Activated CD4-positive, alpha-beta T cell treated with anti-CD3 and anti-CD28 coated beads, Interleukin-2, amount 10 ng/mL, durations not matched to agents 24 days and 14 days (primary cell): ENCODE measurements around the gene PON1. TPM values are rescaled to one million over a fixed set of nuclear protein-coding genes. Genes with fewer than 3 reads are reported as not detected.

Experiments used
- DNase-seq: peaks from one replicate; pipeline ENCODE4 v3.0.0; 2022
- H3K27ac Mint-ChIP-seq: one replicate; pipeline ENCODE4 v1.8.0; 2022; ENCODE audit warnings: mild to moderate bottlenecking, mixed read lengths
- H3K27me3 Mint-ChIP-seq: one replicate; pipeline ENCODE4 v1.8.0; 2022; ENCODE audit warnings: mixed read lengths
- H3K36me3 Mint-ChIP-seq: one replicate; pipeline ENCODE4 v1.8.0; 2022; ENCODE audit warnings: low read depth, mild to moderate bottlenecking, mixed read lengths
- H3K4me1 Mint-ChIP-seq: one replicate; pipeline ENCODE4 v1.8.0; 2021; ENCODE audit warnings: mixed read lengths
- H3K4me3 Mint-ChIP-seq: one replicate; pipeline ENCODE4 v1.8.0; 2022; ENCODE audit warnings: mild to moderate bottlenecking, moderate library complexity, mixed read lengths
- H3K9me3 Mint-ChIP-seq: one replicate; pipeline ENCODE4 v1.8.0; 2021; ENCODE audit warnings: mixed read lengths
- intact Hi-C: fragments of 100-400 bp; cut with micrococcal nuclease; formaldehyde crosslinking; loops from one replicate; pipeline ENCODE4 v1.15.1; 2023
- total RNA-seq: library from RNA; stranded (reverse); gene quantifications from 2 replicates; pipeline ENCODE4 v1.2.3, GENCODE V29; 2022

PON1 gene
- not detected in 2 replicates for total RNA-seq

DNA sequence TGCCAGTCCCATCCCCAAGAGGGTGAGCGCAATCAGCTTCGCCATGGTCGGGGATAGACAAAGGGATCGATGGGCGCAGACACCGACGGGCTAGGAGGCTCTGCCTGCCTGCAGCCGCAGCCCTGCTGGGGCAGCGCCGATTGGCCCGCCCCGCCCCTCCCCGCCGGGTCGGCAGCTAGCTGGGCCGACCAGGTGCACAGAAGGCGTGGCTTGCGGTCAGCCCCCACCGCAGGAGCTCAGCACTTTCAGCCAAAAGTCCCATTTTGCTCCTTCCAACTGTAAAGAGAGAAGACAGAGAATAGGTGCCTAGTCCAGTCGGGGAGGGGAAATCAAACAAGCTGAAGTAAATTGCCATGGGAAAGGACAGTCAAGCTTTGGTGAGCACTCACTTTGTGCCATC, at the start of gene PON1:
Gene PON1 (minus strand): TSS at position 102 of the 400 bp plus-strand sequence. CDS start 57 bp downstream, at position 45.
- H3K9me3 Mint-ChIP-seq, result peaks cover 24% of the 10 kb centered on the region
- H3K4me1 Mint-ChIP-seq, result peaks cover 3% of the 10 kb centered on the region
- H3K36me3 Mint-ChIP-seq, result no peaks in the 10 kb centered on the region
- peak within 1 kb of the TSS; percentile 26 for H3K4me3 Mint-ChIP-seq
- peak; percentile 64 for DNase-seq
- peaks cover 12% of the 10 kb centered on the region for H3K27me3 Mint-ChIP-seq
- intact Hi-C loops, result no loop called here
- no peak within 1 kb of the TSS for H3K27ac Mint-ChIP-seq

DNA sequence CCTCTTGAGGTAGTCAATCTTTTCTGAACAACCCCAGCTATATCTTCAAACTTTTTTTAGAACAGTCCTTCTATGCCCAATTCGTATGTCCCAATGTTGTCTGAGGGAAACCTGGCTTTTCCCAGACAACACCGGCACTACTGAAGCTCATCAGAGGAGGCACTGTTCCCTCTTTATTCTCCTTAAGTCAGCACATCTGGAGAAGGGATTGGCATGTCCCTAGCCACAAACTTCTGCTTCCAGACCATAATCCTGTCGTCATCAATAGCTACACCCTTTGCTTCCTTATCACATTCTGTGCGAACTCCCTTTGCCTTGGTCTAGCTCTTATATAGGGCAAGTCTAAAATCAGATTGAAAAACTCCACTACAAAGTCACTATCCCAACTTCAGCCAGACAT, 49.0 kb upstream of the PON1 start:
- Mint-ChIP-seq H3K27ac (no peak overlapping the region), H3K4me3 (no peak overlapping the region), H3K4me1 (no peaks in the 10 kb centered on the region), H3K27me3 (peaks cover under 1% of the 10 kb centered on the region), H3K9me3 (peaks cover 5% of the 10 kb centered on the region), H3K36me3 (no peaks in the 10 kb centered on the region)
- intact Hi-C loops, result no loop called here
- no peak for DNase-seq

DNA sequence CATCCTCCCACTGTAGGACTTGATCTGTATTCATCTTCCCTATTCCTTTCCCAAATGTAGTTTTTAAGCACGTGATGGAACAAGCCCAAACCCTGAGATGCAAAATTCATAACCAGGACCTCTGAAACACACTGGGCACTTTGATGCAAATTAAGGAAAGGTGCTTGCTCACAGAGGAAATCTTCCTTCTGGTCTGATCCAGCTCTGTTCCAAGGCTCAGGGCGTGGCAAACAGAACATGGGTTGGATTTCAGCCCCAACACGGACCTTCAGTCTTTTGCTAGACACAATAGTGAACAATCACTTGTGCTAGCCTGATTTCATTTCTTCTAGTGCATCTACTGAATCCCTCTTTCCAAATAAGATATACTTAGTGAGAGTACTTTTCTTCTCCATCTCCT, 43.9 kb upstream of the PON1 start:
- Mint-ChIP-seq H3K4me1 (no peaks in the 10 kb centered on the region), H3K9me3 (peaks cover 2% of the 10 kb centered on the region), H3K27me3 (peaks cover 3% of the 10 kb centered on the region), H3K4me3 (no peak overlapping the region), H3K27ac (no peak overlapping the region), H3K36me3 (no peaks in the 10 kb centered on the region)
- DNase-seq, result no peak
- intact Hi-C loops, result no loop called here

DNA sequence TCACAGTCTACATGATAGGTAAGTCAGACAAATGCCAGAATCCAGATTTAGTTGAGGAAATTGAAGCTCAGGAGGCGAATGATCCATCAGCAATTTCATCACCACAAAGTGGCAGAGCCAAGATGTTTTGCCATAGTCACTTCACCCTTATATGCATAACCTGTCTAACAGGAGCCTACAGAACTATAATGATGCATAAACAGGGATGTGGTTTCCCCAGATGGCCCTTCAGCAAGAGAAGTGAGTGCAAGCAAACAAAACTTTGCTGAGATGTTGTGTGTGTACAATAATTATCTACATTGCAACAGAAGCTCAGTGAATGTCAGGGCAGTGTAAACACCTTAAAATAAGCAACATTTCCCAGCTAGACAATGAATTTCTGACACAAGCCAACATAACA, 43.3 kb upstream of the PON1 start:
- H3K9me3 Mint-ChIP-seq, result peaks cover 2% of the 10 kb centered on the region
- no peaks in the 10 kb centered on the region for H3K36me3 Mint-ChIP-seq
- H3K27me3 Mint-ChIP-seq, result peaks cover 3% of the 10 kb centered on the region
- H3K4me1 Mint-ChIP-seq, result no peaks in the 10 kb centered on the region
- H3K27ac Mint-ChIP-seq, result no peak overlapping the region
- no peak overlapping the region for H3K4me3 Mint-ChIP-seq
- DNase-seq, result no peak
- intact Hi-C loops, result no loop called here

DNA sequence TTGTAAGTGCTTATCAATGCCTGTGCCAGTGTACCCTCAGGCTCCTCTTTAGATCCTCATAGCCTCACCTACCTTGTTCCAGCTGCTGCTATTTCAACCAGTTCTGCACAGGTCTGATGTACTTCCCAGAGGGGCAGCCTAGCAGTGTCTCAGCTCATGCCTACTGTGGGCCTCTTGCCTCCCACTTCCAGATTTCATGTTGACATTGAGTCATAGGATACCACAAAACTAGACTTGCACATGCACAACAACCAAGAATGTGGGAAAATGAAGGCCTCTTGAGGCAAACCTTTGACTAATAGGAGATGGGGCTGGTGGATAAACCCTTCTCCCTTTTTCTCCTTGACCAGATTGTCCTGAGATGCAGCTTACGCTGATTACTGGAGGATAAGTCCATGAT, 40.8 kb upstream of the PON1 start:
- no peak overlapping the region for H3K27ac Mint-ChIP-seq
- no peak for DNase-seq
- H3K9me3 Mint-ChIP-seq, result peaks cover 2% of the 10 kb centered on the region
- no peak overlapping the region for H3K4me3 Mint-ChIP-seq
- intact Hi-C loops, result no loop called here
- H3K4me1 Mint-ChIP-seq, result no peaks in the 10 kb centered on the region
- H3K27me3 Mint-ChIP-seq, result peaks cover 3% of the 10 kb centered on the region
- no peaks in the 10 kb centered on the region for H3K36me3 Mint-ChIP-seq

DNA sequence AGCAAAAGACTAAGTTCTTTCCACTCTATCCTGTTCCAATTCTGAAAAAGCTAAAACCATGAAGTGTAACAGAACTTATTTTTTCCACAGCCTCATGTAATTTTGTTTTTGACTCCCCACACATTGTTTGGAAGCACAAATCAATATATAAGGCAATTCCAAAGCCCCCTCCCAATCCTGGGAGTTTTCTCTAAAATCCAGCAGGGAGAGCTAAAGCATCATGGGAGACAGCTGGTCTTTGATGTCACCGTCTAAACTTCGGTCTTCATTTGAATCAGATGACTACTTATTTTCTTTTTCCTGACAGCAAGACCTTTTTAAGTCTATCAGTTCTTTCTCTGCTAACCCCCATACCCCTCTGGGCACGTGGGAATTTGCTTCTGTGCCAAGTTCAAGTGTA, 33.3 kb upstream of the PON1 start:
- Mint-ChIP-seq H3K27ac (no peak overlapping the region), H3K4me1 (no peaks in the 10 kb centered on the region), H3K27me3 (no peaks in the 10 kb centered on the region), H3K36me3 (no peaks in the 10 kb centered on the region), H3K4me3 (no peak overlapping the region), H3K9me3 (no peaks in the 10 kb centered on the region)
- DNase-seq, result no peak
- intact Hi-C loops, result no loop called here

DNA sequence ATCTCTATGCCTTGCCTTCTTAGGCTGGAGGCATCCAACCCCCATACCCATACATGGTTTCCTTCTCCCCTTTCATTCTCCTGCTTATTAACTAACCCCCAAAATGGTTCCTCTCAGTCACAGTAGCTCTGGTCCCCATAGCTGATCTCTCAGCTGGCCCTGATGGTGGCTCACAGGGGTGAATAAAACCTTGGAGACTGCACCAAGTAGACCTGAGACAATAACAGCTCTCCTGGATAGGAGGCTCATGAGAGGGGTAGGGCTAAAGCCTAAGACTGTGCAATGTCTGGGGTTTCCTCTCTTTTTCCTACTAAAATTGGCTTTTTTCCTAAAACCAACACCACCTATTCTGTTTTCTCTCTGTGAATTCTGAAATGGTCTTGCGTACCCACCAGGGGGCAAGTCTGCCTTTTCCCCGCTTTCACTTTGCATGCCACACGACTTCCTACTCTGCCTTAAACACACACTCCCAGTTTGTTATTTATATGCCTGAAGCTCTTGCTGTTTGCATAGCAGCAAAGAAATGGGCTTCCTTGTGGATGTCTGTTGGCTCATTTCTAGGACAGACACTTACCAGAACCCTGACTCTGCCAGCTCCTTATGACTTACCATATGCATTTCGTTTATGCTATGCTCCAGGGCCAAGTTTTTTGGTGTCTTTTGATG, 18.4 kb upstream of the PON1 start:
- Mint-ChIP-seq H3K27ac (no peak overlapping the region), H3K9me3 (no peaks in the 10 kb centered on the region), H3K27me3 (no peaks in the 10 kb centered on the region), H3K36me3 (no peaks in the 10 kb centered on the region), H3K4me3 (no peak overlapping the region), H3K4me1 (no peaks in the 10 kb centered on the region)
- intact Hi-C loops, result no loop called here
- DNase-seq, result no peak

DNA sequence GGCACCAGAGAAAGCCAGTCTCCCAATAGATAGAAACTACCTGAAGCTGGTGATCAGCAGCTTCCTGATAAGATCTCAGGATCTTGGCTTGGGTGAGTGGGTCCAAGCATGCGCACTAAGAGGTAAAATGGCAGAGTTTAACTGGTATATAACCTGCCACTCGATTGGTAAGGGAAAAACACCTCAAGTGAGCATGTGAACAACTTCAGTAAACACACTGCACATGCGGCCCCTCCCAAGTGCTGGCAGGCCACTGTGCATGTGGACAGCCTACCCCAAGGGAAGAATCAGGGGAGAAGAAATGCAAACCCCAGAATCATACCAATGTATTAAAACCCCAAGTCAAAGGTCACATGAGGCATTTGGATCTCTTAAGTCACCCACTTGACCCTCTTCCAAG, 17.7 kb upstream of the PON1 start:
- H3K27me3 Mint-ChIP-seq, result no peaks in the 10 kb centered on the region
- no peaks in the 10 kb centered on the region for H3K36me3 Mint-ChIP-seq
- intact Hi-C loops, result no loop called here
- H3K27ac Mint-ChIP-seq, result no peak overlapping the region
- H3K4me3 Mint-ChIP-seq, result no peak overlapping the region
- H3K9me3 Mint-ChIP-seq, result no peaks in the 10 kb centered on the region
- H3K4me1 Mint-ChIP-seq, result no peaks in the 10 kb centered on the region
- no peak for DNase-seq

DNA sequence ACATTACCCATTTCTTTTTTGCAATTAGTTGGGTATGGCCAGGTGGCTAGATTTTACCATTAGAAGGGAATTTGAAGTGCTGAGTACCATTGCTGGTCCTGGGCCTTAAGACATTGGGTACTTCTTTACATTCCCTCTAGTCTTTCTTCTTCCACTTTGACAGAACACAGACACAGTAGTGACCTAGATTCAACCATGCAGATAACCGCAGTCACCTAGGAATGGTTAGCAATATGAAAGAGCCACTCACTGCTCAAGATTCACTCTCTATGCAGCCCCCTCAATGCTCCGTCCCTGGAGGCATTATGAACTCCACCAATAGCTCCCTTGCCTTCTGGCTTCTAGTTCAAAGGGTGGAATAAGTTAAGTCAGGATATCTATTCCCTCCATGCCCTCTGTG, 16.2 kb upstream of the PON1 start:
- H3K4me3 Mint-ChIP-seq, result no peak overlapping the region
- intact Hi-C loops, result no loop called here
- H3K9me3 Mint-ChIP-seq, result no peaks in the 10 kb centered on the region
- no peak overlapping the region for H3K27ac Mint-ChIP-seq
- H3K27me3 Mint-ChIP-seq, result peaks cover 3% of the 10 kb centered on the region
- DNase-seq, result peak; percentile 17
- no peaks in the 10 kb centered on the region for H3K36me3 Mint-ChIP-seq
- H3K4me1 Mint-ChIP-seq, result no peaks in the 10 kb centered on the region

DNA sequence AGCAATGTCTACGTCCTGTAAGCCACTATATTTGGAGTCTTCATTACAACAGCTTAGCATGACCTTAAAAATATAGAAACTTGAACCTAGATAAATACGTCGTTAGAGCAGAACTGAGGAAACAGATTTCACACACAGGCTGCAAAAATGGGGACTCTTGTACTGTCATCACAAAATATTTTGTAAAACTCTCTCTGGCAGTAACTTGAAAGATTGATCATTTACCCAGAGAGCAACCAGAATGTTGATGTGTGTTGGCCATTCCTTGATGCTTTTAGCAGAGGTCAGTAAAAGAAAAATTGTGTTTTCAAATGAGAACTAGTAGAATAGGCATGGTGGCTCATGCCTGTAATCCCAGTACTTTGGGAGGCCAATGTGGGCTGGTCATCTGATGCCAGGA, 14.5 kb upstream of the PON1 start:
- no peaks in the 10 kb centered on the region for H3K36me3 Mint-ChIP-seq
- peak; percentile 8 for DNase-seq
- no peak overlapping the region for H3K4me3 Mint-ChIP-seq
- H3K9me3 Mint-ChIP-seq, result no peaks in the 10 kb centered on the region
- intact Hi-C loops, result no loop called here
- H3K4me1 Mint-ChIP-seq, result no peaks in the 10 kb centered on the region
- peaks cover 6% of the 10 kb centered on the region for H3K27me3 Mint-ChIP-seq
- H3K27ac Mint-ChIP-seq, result no peak overlapping the region

DNA sequence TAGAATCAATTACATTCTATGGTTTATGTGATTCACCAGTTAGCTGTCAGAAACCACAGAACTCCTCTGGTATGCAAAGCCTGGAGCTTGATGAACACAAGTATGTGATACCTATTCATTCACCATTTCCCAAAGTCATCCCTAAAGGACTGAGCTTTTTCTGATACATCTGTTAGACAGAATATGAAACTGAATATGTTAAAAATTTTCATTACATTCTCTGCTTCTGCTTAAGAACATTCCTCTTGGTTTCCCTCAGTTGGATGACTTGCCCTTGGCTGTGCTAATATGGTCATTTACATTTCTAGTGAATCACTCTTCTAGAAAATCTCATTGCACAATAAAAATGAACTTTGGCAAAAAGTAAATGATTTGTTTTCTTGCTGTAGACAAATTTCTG, 10.8 kb upstream of the PON1 start:
- intact Hi-C loops, result no loop called here
- Mint-ChIP-seq H3K27ac (no peak overlapping the region), H3K27me3 (peaks cover 7% of the 10 kb centered on the region), H3K4me3 (no peak overlapping the region), H3K9me3 (peaks cover under 1% of the 10 kb centered on the region), H3K4me1 (peaks cover 9% of the 10 kb centered on the region), H3K36me3 (no peaks in the 10 kb centered on the region)
- no peak for DNase-seq

DNA sequence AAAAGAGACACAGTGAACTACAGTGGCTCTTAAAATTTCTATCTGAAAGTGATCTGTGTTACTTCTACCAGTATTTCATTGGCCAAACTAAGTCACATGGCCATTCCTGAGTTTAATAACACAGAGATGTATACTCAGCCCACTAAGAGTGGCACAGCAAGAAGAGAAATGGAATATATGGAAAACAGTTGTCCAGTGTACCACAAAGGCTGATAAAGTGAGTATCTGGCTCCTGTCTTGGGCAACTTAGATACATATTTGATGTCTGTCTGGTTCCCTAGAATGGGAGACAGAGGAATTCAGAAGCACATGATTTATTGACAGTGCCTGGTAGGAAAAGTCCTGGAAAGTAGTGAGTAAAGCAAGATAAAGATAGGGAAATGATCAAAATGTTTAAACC, 10.1 kb upstream of the PON1 start:
- Mint-ChIP-seq H3K4me3 (no peak overlapping the region), H3K27ac (no peak overlapping the region)
- no peak for DNase-seq

DNA sequence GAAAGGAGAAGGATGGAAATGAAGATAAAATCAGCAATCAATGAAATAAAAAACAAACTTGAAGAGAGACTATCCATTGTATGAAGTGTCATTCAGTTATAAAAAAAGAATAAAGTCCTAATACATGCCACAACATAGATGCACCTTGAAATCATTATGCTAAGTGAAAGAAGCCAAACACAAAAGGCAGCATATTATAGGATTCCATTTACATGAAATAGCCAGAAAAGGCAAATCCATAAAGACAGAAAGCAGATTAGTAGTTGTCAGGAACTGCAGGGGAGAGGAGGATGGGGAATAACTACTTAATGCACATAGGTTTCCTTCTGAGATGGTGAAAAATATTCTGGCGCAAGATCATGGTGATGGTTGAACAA, 6.6 kb upstream of the PON1 start:
- Mint-ChIP-seq H3K4me1 (peaks cover 11% of the 10 kb centered on the region), H3K36me3 (no peaks in the 10 kb centered on the region), H3K27me3 (peaks cover 8% of the 10 kb centered on the region), H3K4me3 (peak overlapping the region; percentile 67), H3K27ac (peak overlapping the region; percentile 6), H3K9me3 (peaks cover 22% of the 10 kb centered on the region)
- intact Hi-C loops, result loop anchor here (5.0 kb wide), 1 partner anchor 101 kb away; no protein-coding TSS in a partner anchor
- no peak for DNase-seq

More for the DNA sequence above, 10.1 kb upstream of the PON1 start:
- Mint-ChIP-seq H3K36me3 (no peaks in the 10 kb centered on the region), H3K9me3 (peaks cover 3% of the 10 kb centered on the region), H3K27me3 (peaks cover 7% of the 10 kb centered on the region), H3K4me1 (peaks cover 11% of the 10 kb centered on the region)
- intact Hi-C loops, result loop anchor here (5.0 kb wide), 1 partner anchor 98 kb away; no protein-coding TSS in a partner anchor

DNA sequence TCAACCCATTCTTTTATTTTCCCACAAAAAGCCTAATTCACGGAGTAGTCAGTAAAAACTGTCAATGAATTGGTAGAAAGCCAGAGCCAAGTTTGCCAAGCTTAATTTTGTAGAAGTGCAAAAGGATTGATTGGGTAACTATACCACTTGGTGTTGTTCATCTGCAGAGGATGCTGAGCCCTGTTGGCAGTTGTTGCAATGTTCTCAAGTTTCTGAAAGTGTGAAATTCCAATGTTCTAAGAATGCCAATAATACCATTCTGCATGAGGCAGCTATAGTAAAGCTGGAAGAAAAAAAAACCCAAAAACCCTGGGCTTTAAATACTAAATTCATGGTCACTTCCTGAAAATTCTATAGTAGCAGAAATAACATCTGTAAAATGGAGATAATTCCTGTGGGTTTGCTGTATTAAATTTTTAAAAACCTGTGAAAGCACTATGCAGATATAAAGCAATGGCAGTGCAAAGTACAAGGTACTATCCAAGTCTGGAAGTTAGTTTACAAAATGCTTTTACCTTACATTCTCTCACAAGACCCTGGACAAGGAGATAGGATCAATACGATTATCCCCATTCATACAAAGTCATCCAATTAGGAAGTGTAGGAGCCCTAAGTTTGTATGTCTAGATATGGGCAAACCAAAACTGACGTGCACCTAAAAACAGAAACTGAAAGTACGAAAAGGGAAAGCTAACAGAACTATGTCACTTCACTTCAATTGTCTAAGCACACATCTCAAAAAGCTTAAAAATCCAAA, 6.0 kb upstream of the PON1 start:
- peak; percentile 68 for DNase-seq
- Mint-ChIP-seq H3K4me3 (peak overlapping the region; percentile 67), H3K27me3 (peaks cover 11% of the 10 kb centered on the region), H3K27ac (peak overlapping the region; percentile 6), H3K4me1 (peaks cover 11% of the 10 kb centered on the region), H3K36me3 (no peaks in the 10 kb centered on the region), H3K9me3 (peaks cover 27% of the 10 kb centered on the region)
- intact Hi-C loops, result loop anchor here (5.0 kb wide), 1 partner anchor 102 kb away; no protein-coding TSS in a partner anchor
